ENCODE data around the gene CCDC86.

CCDC86 gene

GRCh38 chr11:60831501-60832079 is 10.3 kb upstream of the CCDC86 start:
- no peak for DNase-seq (ENCODE audit: low read depth)

DNA sequence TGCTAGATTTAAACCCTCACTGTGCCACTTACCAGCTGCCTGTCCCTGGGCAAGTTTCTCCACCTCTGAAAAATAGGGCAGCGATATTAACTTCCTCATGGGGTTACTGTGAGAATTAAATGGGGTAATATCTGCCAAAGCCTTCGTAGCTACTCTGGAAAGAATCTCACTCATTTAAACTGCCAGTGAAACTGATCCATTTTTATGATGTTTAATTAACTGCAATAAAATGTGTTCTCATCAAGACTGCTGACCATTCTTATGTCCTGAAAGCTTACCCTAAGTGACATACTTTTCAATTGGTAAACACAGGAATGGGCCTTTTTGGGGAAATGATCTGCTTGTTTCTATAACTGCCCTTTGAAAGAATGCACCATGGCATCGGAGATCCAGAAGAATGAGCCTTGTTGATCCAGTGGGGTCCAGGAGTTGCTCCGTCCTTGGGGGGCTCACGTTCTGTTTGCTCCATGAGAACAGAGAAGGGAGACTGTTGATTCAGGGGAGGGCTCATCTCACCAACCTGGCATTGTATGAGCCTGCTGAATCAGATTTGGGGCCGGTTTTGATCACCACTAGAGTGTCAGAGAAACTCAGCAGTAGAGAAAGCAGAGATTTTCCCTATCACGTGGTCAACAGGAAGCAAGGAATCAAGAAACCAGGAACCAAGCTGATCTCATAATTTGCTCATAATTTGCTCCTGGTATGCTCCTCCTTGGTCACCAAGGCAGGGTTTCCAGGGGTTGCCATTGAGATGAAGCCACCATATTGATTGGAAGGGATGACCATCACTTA is 7.0 kb upstream of the CCDC86 start:
- DNase-seq (ENCODE audit: low read depth), result no peak

- no peak for DNase-seq (ENCODE audit: low read depth)
Observed at GRCh38 chr11:60835534-60835846, 6.4 kb upstream of the CCDC86 start.

- no peak for DNase-seq (ENCODE audit: low read depth)
Observed at GRCh38 chr11:60836866-60837515, 4.9 kb upstream of the CCDC86 start.

DNA sequence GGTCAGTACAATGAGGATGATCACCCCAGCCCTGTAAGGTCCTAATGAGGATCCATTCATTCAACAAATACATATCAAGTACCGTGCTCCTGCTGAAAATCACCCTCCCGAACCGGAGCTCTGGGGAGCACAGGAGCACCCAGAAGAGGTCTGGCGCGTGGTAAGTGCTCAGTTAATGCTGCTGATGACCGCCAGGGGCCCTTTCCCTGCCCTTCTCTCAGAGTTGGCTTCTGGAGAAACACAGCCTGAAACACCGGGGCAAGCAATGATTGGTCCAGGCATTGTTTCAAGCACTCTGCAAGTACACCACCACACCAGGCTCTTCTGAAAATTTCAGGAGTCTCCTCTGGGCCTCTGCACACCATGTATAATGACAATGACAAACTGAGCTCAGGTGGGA is 3.8 kb upstream of the CCDC86 start:
- no peak for DNase-seq (ENCODE audit: low read depth)

DNA sequence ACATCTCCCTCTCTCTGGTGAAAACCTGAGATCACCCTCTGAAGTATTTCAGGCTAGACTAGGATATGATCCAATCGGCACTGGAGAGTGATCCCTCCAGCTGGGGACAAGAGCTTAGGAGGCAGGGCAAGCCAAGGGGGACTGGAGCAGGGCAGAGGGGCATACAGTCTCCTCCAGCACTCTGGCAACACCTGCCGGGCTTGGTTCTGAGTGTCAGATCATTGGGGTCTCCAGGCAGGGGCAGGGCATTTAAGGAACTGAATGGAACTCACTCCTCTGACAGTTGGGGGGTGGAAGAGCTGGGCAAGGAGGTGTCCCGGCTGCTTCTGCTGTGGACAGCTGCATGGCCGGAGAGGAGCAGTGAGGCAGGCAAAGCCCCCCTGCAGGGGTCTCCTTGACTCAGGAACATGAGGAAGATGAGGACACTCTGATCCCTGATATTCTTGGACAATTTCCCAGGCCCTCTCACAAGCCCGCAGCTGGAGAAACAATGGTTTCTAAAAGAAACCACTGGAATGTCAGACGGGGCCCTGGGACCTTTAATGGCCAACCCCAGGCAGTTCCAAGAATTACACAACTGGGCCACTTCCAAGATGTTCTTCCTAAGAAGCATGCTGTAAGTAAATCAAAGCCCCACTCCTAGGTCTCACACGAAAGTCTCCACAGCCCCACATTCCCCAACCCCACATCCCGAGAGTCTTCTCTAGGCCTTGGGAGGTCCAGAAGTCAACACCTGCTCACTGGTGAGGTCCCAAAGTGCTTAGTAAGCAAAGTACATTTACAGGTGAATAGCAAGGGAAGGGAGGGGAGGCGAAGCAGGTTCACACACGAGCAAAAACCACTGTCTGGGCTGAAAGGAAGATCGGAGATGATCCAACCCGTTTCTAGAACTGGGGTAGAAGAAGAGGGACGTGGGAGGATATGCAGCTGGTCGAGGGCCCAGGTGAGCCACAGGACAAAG is 1.2 kb upstream of the CCDC86 start:
- no peak for DNase-seq (ENCODE audit: low read depth)

DNA sequence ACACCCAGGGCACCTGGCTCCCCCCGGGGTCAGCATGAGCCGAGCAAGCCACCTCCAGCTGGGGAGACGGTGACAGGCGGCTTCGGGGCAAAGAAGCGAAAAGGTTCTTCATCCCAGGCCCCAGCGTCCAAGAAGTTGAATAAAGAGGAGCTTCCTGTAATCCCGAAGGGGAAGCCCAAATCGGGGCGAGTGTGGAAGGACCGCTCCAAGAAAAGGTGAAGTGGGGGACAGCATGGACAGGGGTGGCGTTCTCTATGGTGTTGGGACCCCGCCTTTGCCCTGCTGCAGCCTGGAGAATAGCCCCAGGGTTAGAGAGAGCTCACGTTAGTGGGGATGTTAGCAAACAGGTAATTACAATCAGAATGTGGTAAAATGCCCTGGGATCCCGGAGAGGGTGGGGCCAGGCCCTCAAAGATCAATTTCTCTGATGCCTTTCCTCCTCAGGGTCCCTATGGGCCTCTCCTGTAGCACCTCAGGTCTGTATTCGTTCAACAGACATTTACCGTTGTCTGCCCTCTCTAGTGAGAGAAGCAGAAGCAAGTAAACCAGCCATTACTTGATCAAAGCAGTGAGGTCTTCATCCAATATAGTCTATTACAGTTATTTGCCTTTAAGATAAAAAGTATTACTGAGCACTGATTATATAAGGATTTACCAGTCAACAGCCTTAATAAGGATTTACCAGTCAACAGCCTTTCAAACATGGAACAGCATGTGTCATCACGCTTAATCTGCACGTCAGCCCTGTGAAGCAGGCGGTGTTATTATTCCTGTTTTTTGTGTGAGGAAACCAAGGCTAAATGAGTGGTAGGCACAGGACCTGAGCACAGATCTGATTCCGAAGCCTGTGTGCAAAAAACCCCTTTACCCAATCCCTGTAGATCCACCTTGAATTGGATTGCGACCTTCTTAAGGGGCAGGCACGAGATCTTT is 1.0 kb downstream of the CCDC86 start:
- no peak for DNase-seq (ENCODE audit: low read depth)

DNA sequence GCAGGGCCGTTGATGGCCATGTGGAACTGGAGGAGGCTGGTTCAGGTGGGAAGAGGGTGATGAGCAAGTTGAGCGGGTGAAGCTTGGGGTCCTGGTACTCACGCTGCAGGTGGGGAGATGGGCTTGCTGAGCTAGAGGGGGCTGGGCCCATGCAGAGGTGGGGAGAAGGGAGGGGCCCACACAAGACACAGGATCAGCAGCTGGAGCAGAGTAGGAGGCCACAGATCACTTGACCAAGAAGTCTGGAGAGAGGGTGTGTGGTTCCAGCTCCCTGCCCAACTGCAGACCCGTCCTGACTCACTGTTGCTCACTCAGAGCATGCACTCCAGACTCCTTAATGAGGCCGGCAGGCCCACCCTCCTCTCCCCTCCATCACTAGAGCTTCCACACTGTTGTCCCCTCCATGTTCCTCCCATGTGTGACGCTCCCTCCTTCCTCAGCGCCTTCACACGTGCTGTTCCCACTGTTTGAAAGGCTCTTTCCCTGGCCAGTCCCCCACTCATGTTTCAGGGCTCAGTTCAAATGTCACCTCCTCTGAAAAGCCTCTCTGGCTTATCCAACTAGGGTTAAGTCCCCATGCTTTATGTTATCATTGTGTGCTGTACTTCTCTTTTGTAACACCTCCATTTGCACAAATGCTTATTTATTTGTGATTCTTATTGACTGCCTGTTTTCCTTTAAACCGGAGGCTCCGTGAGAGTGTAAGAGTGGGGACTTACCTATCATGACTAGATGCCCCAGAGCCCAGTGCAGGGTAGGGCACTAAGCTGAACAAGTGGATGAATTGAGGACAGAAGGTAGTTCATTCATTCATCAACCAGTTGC is 2.3 kb downstream of the CCDC86 start:
- no peak for DNase-seq (ENCODE audit: low read depth)

- no peak for DNase-seq (ENCODE audit: low read depth)
Observed at GRCh38 chr11:60844870-60845221, 2.9 kb downstream of the CCDC86 start.

DNA sequence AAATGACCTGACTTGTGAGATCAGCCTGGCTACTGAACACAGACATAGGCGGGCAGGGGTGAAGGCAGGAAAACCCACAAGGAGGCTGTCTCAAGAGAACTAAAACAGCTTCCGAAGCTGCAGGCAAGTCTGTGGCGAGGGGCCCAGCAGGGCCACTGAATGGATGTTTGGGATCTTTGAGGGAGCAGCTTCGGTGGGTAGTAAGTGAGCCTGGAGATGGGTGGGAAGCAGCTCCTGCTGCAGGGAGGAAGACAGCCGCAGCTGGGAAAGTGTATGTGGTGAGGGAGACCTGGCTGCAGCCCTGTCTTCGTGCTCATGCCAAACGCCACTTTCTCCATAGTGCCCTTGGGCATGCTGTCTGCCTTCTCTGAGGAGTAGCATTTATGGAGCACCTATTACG is 3.4 kb downstream of the CCDC86 start:
- no peak for DNase-seq (ENCODE audit: low read depth)

- no peak for DNase-seq (ENCODE audit: low read depth)
Observed at GRCh38 chr11:60847281-60847680, 5.4 kb downstream of the CCDC86 start.

DNA sequence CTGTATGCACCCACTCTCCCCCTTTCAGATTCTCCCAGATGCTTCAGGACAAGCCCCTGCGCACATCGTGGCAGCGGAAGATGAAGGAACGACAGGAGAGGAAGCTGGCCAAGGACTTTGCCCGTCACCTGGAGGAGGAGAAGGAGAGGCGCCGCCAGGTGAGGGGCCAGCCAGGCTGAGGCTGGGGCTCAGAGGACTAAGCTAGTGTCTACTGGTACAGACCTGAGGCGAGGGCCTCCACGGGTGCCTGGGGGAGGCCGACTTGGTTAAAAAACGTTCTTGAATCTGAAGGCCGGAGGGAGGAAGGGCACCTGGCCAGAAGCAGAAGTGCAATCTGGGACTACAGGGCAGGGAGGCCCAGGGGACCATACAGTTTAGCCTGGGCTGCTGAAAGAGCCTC is 6.0 kb downstream of the CCDC86 start:
- DNase-seq (ENCODE audit: low read depth), result no peak

DNA sequence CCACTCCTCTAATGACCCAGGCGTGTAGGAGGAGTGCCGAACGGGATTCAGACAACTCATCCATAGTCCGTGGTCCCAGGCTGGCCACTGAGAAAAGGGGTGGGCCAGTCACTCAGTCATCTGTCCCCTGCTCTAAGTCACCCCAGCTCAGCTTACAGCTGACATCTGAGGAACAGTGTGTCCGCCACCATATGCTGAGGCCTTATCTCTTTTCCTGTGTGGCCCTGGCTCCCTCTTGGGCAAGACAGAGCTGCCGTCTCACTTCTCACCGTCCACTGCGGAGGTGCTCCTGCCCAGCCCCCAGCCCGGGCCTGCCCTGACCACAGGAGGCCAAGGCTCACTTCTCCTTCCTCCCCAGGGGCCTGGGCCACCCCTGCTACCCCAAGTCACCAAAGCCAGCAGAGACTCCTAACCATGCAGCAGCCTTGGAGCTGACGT is 6.8 kb downstream of the CCDC86 start:
- no peak for DNase-seq (ENCODE audit: low read depth)

DNA sequence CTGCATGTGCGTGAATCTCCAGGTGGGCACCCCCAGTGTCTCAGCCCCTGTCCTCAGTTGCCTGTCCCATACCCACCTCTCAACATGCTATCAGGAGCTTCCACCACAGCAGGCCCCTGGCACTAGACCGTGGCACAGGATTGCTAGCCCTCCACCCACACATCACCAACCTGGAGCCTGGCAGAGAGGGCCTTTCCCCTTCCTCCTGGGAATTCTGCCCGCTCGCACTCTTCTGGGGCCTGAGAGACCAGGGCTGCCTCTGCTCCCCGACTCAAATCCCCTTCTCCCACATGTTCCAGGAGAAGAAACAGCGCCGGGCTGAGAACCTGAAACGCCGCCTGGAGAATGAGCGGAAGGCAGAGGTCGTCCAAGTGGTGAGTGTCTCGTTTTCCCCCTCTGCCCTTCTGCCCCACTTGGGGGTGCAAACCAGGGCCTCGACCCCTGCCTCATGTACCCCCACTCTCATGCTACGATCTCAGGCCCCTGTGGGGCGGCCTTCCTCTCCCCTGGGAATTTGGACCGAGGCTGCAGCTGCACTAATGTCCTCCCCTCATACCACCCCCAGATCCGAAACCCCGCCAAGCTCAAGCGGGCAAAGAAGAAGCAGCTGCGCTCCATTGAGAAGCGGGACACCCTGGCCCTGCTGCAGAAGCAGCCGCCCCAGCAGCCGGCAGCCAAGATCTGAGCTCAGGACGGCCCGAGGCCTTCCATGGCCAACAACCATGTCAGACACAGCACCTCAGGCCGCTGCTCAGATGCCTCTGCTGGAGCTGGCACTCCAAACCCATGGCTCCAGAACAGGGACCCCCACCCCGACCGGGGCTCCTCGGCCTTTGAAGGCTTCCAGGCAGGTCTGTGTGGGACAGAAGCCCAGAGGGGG is 8.0 kb downstream of the CCDC86 start:
- no peak for DNase-seq (ENCODE audit: low read depth)

- no peak for DNase-seq (ENCODE audit: low read depth)
Observed at GRCh38 chr11:60851327-60852104, 9.6 kb downstream of the CCDC86 start.

GRCh38 chr11:60852117-60852981 is 10.4 kb downstream of the CCDC86 start:
- no peak for DNase-seq (ENCODE audit: low read depth)
